ELF-1 (cell line): Measurements from ENCODE around the gene PXK.
"Not testable (repeated sequence)": the region's sequence is repeated elsewhere in the genome, so short reads cannot be mapped to it uniquely, and the experiment has no call there.

ENCODE experiments used
- DNase-seq: peaks from one replicate; pipeline ENCODE4 v3.0.0-alpha.2; 2016; ENCODE audit warnings: low read depth, low spot score

Gene PXK

DNA sequence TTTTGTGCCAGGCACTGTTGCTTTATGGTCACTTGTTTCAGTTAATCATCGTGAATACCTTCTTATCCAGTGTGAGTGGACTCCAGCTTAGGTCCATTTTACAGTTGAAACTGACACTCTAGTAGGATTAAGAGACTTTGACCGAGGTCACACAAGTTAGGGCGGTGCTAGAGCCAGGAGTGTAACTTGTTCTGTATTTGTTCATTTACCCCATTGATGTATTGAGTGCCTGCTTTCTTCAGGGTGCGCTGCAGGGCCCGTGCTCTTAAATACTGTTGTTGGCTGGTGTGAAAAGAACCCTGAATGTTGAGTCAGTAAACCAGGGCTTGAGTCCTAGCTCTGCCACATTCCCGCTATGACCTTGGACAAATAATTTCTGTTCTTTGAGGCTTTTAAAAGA lies 85.5 kb downstream of the PXK start:
- no peak for DNase-seq

DNA sequence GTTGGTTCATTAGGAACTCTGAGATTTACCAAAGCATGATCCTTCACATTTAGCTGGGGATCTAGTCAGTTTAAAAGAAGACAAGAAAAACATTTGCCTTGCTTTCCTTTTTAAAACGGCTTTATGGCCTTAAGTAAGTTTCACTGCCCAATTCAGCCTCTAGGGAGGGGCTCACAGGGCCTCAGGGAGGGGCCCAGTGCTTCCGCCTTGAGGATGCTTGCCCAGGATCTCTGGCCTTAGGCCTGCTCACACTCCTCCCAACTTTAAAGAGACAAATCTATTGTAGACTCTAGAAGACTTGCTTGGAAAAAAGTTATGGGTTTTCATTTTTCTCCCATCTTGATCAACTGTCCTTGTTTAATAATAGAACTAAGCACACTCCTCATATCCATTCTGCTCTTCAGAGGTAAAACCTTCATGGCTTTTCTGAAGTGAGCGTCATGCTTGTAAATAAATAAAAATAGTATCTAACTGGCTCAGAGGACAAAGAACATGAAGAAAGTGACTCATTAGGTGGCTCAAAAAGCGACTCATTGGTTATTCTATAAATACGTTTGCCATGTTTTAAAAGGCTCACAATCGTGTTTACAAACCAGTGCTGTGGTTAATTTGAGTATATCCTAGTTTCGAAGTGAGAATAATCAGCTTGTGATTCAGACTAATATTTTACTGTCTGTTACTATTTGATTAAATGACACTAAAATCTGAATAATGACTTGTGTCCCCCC lies 87.3 kb downstream of the PXK start:
- DNase-seq: no peak

DNA sequence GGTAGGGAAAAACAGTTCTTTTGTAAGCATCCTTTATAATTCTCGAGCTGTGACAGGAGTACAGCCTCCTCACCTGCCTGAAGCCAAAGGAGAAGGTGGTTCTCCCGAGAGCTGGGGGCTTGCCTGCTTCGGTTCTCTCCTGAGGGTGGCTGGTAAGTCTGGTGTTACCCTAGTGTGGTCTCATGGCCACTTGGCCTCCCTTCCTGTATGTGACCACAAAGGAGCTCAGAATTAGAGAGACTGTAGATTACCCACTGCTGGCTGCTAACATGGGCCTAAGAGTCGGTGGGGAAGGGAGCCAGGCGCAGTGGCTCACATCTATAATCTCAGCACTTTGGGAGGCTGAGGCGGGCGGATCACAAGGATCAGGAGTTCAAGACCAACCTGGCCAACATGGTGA lies 88.3 kb downstream of the PXK start:
- DNase-seq: no peak

DNA sequence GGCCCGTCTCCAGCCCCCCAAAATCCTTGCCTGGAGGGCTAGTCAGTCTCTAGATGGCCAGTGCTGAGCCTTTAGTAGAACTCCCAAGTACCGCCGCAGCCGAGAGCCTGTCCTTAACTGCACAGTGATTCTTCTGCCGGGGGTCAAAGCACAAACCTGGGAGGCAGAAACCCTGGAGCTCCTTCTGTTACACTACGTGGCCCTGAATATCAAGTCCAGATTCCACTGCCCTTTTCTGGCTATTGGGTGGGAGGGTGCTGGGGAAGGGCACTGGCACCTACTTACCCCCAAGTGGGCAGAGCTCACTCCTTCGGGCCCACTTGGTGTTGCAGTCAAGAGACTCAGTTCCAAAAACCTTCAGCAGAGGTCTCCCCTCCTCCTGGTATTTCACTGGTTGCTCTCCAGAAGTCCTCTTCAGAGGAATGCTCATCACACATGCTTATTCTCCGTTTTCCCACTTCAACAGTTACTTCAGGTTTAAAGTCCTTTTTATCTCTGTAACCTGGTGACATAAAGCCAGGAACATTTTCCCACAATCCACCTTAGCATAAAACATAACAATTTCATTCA lies 90.1 kb downstream of the PXK start:
- DNase-seq: peak; percentile 47

DNA sequence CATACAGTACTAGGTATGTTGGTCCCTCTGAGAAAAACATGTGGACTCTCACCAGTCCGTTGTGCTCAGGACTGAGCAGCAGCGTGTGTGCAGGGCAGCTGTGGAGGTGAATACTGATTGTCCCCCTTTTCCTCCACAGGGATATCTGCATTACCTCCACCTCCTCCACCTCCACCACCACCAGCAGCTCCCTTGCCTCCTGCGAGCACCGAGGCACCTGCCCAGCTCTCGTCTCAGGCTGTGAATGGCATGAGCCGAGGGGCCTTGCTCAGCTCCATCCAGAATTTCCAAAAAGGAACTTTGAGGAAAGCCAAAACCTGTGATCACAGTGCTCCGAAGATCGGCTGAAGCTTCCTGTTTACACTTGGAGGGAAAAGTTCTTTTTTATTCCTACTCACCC lies 91.9 kb downstream of the PXK start:
- DNase-seq: no peak

DNA sequence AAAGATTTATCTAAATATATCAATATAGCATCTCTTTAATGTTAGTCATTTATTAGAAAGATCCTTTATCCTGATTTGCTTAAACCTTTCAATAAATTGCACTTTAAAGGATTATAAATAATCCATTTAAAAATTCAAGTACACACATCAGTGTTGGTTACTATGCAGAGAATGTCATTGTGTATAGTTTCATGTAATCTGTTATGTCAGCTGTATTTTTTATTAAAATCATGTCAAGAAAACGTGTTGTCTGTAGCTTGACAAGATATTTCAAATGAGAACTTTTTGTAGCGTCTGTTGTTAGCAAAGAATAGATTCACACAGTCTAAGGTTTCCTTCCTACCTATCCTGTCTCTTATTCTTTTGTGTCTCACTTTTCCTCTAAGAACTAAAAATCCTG lies 93.1 kb downstream of the PXK start:
- DNase-seq: no peak

DNA sequence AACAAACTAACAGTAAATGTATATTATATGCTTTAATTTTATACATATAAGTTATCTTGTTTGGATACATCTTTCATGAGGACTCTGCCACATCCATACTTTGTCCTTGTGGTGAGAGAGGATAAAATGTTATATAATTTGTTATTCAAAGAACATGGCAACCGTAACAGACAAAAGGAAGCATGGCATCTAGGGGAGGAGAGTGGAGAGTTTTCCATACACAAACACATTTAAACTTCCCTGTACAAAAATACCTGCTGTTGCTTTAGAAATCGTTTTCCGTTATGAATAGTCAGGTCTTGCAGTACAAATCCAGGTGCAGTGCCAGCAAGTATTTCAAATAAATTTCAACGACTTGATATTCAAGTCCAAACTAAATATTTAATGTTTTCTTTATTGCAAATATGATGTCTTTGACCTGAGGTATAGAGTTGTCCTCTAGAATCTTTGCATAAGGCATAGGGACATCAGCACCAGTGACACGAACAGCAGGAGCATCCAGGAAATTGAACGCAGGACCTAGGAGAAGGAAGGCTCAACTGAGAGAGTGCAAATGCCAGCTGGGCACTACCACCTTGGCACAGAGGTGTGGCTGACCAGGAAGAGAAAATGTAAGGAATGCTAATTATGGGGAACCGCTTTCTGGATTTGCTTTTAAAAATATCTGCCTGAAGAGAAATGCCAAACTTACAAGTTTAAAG lies 95.1 kb downstream of the PXK start:
- no peak for DNase-seq

DNA sequence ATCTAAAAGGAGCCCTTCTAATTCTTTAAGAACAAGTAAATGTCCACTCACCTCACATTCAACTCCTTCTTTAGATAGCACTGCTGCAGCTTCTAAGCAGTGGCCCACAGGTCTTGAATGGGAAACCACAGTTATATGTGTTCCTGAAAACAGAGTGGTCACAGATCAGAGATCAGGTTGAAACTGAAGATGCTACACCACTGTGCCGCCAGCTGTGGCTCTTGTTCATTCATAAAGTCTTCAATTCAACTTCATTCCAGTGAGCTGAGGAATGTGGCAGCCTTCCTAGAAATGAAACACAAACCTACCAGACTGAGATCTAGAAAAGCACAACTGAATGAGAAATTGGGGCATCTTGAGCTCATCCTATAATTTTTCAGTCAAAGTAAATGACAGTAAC lies 97.0 kb downstream of the PXK start:
- DNase-seq: no peak

DNA sequence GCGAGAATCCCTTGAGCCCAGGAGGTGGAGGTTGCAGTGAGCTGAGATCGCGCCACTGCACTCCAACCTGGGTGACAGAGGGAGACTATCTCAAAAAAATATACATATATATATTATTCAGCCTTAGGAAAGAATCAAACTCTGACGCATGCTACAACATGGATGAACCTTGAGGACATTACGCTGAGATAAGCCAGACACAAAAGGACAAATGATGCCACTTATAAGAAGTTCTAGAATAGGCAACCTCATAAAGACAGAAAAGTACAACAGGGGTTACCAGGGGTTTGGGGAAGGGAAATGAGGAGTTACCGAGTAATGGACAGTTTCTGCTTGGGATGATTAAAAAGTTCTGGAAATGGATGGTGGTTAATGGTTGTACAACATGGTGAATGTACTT lies 100.2 kb downstream of the PXK start:
- DNase-seq: no peak

DNA sequence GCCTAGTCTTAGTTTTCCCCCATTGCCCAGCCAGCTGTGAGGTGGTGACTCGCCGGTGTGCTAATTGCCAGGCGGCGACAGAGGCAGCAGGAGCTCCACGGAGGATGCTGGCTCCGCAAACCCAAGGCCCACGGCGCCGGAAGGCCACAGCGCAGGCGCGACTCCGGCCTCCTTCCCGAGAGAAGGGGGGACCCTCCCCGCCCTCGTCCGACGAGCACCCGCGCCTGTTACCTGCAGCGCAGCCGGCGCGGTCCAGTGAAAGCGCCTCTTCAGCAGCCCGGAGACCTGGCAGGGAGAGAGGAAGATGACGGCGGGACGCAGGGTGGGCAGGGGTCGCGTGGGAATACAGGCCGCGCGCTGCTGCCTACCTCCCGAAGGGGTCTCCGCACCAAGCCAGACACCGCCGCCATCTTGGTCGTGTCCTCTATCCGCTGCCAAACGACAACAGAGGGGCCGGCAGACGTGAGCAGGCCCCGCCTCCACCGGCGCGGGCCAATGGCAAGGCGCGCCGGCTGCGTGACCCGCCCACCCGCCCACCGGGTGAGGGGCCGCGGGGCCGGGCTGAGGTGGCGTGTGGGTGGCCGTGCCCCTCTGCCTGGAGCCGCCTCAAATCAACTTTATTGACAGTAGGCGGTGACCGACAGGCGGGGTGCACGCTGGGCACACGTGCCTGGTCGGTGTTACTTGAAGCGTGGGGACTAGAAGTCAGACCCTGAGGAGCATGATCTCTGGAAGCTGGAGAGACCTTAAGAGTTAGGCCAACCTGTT lies 100.9 kb downstream of the PXK start, which contains the start of gene PDHB:
TSS of gene PDHB (minus strand) at position 433 of the 768 bp plus-strand sequence. CDS start at position 410, 23 bp downstream.
- peak; percentile 93 for DNase-seq

DNA sequence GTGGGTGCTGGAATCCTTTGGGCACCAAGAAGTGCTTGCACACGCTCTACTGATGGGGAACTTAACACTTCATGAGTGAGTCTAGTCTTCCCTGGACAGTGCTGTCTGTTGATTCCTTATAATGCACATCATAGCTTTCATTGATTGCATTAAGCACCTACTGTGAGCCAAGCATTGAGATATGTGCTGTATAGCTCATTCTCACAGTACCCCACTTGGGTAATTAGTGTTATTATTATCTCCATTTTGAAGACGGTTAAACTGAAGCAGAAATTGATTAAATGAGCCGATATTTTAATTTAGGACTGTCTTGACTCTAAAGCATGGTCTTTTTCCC lies 101.4 kb downstream of the PXK start:
- no peak for DNase-seq

DNA sequence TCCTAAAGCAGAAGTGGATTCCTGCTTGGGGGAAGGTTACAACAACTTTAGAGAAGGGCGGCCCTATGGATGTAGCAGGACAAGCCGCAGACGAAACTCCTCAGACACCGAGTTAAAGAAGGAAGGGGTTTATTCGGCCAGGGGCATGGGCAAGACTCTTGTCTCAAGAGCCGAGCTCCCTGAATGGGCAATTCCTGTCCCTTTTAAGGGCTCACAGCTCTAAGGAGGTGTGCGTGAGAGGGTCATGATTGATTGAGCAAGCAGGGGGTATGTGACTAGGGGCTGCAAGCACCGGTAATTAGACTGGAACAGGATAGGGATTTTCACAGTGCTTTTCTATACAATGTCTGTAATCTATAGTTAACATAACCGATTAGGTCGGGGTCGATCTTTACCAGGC lies 101.8 kb downstream of the PXK start:
- DNase-seq: peak; percentile 86

DNA sequence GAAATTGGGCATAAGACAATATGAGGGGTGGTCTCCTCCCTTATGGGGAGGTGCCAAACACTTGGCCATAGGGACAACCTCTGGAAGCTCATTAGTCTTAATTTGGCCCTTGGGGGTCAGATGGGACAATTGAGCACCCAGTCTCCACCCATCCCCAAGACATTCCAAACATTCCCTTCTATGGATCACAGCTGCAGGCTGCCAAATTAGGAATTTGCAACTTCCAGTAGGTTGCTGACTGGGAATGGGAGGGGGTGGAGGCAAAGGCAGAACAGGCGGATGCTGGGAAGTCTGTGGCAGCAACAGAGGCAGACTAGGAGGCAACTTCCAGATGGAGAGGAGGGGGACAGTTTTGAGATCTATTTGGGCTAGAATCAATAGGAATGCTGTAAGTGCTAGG lies 102.3 kb downstream of the PXK start:
- peak; percentile 97 for DNase-seq

DNA sequence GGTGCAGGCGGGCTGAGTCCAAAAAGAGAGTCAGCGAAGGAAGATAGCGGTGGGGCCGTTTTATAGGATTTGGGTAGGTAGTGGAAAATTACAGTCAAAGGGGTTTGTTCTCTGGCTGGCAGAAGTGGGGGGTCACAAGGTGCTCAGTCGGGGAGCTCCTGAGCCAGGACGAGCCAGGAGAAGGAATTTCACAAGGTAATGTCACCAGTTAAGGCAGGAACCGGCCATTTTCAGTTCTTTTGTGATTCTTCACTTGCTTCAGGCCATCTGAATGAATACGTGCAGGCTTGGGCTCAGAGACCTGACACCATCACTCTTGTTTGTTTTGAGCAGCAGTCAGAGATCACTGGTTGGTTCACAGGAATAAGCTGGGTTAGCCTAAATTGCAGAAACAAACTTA lies 104.6 kb downstream of the PXK start:
- DNase-seq: peak; percentile 74

DNA sequence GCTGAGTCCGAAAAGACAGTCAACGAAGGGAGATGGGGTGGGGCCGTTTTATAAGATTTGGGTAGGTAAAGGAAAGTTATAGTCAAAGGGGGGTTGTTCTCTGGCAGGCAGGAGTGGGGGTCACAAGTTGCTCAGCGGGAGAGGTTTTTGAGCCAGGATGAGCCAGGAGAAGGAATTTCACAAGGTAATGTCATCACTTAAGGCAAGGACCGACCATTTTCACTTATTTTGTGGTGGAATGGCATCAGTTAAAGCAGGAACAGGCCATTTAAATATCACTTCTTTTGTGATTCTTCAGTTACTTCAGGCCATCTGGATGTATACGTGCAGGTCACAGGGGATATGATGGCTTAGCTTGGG lies 108.3 kb downstream of the PXK start:
- not testable (repeated sequence) for DNase-seq

DNA sequence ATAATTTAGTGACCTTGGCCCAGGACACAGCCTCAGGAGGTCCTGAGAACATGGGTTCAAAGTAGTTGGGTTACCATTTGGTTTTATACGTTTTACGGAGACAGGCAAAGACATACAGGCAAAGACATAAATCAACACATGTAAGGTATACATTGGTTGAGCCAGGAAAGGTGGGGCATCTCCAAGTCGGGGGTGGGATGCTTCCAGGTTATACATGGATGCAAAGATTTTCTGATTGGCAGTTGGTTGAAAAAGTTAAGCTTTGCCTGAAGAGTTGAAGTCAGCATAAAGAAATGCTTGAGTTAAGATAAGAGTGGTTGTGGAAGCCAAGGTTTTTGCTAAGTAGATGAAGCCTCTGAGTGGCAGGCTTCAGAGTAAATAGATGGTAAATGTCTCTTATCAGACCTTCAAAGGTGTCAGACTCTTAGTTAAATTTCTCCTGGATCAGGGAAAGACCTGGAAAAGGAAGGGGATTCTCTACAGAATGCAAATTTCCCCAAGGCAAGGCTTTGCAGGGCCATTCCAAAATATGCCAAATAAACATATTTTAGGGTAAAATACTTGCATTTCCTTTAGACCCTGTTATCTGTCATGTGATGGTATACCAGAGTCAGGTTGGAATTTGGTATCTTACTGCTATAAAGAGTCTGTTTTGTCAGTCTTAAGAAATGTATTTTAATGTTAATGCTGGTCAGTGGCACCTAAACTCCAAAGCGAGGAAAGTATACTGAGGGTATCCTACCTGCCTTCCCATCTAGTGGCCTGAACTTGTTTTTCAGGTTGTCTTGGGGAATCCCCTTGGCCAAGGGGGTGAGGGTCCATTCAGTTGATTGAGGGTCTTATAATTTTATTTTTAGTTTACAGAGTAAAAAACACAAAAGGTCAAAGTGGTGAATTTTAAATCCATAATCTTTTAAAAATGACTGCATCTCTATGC lies 109.1 kb downstream of the PXK start:
- DNase-seq: no peak

DNA sequence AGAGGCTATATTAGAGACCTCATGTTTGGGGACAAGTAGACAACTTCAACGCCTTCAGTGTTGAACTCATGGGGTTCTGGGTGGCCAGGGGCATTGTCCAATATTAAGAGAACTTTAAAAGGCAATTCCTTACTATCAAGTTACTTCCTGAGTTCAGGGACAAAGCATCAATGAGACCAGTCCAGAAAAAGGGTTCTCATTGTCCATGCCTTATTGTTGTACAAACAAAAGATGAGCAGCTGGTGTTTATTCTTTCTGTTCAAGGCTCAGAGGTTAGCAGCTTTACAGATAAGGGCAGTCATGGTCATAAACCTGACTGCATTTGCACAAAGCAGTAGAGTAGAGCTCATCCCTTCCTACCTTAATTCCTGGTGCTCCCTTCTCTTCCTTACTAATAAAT lies 119.5 kb downstream of the PXK start:
- DNase-seq: no peak

DNA sequence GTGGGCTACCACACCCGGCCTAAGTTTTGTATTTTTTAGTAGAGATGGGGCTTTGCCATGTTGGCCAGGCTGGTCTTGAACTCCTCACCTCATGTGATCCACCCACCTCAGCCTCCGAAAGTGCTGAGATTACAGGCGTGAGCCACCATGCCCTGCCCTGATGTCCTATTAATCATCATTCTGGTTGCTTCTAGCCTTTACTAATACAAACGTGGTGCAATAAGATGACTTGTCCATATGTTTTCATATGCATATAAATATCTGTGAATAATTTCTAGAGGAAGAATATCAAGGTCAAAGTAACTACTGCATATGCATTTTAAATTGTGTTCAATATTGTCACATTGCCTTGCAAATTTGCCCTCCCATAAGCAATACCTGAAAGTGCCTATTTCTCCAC lies 126.5 kb downstream of the PXK start:
- DNase-seq: no peak

DNA sequence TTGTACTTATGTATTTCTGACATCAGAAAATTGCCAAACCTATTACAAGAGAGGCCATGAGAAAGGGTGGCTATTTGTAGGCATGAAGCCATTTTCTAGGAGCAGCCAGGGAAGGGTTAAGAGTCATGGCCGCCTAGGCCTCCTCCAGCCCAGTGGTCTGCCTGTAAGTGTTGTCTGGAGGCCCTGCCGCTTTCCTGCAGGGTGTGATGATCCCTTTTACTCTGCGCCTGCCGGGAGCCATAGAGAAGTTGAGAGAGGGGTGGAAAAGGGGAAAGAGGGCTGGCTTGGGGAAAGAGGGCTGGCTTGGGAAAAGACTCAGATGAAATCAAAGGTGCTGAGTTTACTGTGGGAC lies 130.1 kb downstream of the PXK start:
- no peak for DNase-seq

DNA sequence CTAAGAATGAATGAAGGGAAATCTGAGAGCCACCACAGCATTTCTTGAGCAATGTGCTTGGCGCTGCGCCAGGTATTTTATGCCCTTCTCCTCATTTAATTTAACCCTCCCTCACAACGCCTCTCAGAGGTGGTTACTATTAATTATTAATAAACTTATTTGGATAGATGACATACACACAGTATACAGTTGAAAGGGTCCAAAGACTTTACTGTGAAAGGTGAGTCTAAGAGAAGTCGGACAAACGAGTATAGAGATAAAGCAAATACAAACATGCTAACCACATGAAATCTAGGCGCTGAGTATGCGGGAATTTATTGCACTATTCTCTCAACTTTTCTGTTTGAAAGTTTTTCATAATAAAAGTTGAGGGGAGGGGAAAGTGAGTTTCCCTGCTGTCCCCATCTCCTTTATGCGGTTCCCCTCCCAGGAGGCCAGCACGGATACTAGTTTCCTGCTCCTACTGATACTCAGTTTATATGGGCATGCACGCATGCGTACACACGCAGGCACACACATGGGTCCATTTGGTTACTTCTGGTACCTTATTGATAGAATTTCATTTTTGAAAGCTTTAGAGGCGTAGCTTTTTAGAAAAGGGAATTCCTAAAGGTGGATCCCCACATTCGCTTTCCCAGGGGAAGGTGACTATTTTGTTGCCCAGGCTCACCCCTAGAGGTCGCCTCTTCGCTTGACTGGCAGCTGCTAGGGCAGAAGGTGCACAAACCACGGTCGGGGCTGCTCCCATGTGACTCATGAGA lies 130.7 kb downstream of the PXK start:
- DNase-seq: peak; percentile 75

DNA sequence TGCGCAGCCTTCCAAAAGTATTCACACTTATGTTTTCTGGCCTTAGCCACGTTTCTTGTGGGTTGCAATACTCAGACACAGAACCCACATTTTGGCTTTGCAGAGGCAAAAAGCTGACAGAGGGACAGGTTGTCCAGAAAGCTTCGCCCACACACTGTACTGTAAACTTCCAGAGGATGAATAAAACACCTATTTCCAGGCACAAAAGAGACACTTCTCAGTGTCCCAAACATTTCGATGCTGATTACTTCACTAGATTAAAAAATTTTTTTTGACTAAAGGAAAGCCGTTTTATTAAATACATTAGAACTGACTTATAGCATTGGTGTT lies 131.2 kb downstream of the PXK start:
- no peak for DNase-seq
